Progenitor cell of endocrine pancreas (in vitro differentiated cells): ENCODE measurements around the gene MLIP. TPM values are rescaled to one million over a fixed set of nuclear protein-coding genes. Genes with fewer than 3 reads are reported as not detected.
A peak's percentile ranks its signal among the peaks of the same experiment; 100 is the strongest.
"Not testable (repeated sequence)": the region's sequence is repeated elsewhere in the genome, so short reads cannot be mapped to it uniquely, and the experiment has no call there.

ENCODE experiments used
- DNase-seq: peaks from one replicate; pipeline ENCODE4 v3.0.0; 2021; ENCODE audit warnings: low spot score; ENCODE audit not compliant: unreplicated experiment
- H3K27ac Mint-ChIP-seq: 2 replicates; pipeline ENCODE4 v1.8.0; 2021; ENCODE audit warnings: mild to moderate bottlenecking, moderate library complexity, mixed read lengths
- H3K27me3 Mint-ChIP-seq: 2 replicates; pipeline ENCODE4 v1.8.0; 2021; ENCODE audit warnings: mixed read lengths
- H3K36me3 Mint-ChIP-seq: 2 replicates; pipeline ENCODE4 v1.8.0; 2022; ENCODE audit warnings: mixed read lengths; ENCODE audit not compliant: insufficient read depth
- H3K4me1 Mint-ChIP-seq: 2 replicates; pipeline ENCODE4 v1.8.0; 2021; ENCODE audit warnings: low read depth, mixed read lengths
- H3K4me3 Mint-ChIP-seq: 2 replicates; pipeline ENCODE4 v1.8.0; 2021; ENCODE audit warnings: low read depth, mild to moderate bottlenecking, moderate library complexity, mixed read lengths
- H3K9me3 Mint-ChIP-seq: 2 replicates; pipeline ENCODE4 v1.8.0; 2021; ENCODE audit warnings: low read depth, mixed read lengths
- CTCF ChIP-seq: fragments of 200-600 bp; sonication (generic); IDR thresholded peaks from one replicate; pipeline ENCODE4 v1.5.0; 2021; ENCODE audit warnings: antibody characterized with exemption, mild to moderate bottlenecking; ENCODE audit not compliant: unreplicated experiment
- total RNA-seq: library from RNA; stranded (reverse); gene quantifications from 2 replicates; pipeline ENCODE4 v1.2.1, GENCODE V29; 2021

The MLIP gene
- total RNA-seq, 1 donor from 2014 or later, result not detected

GRCh38 chr6:54243699-54244098 is 132.5 kb downstream of the MLIP start:
- no peak for TF ChIP-seq CTCF
- no peak for DNase-seq
- H3K27ac Mint-ChIP-seq, result no peak overlapping the region

GRCh38 chr6:54244430-54244829 is 133.2 kb downstream of the MLIP start:
- H3K4me3 Mint-ChIP-seq, result no peak overlapping the region
- no peaks in the 10 kb centered on the region for H3K4me1 Mint-ChIP-seq
- no peaks in the 10 kb centered on the region for H3K27me3 Mint-ChIP-seq
- no peak for DNase-seq
- H3K36me3 Mint-ChIP-seq, result no peaks in the 10 kb centered on the region
- H3K9me3 Mint-ChIP-seq, result no peaks in the 10 kb centered on the region
- TF ChIP-seq CTCF, result peak; percentile 60
- H3K27ac Mint-ChIP-seq, result no peak overlapping the region

More at GRCh38 chr6:54243699-54244098, 132.5 kb downstream of the MLIP start:
- no peak overlapping the region for H3K4me3 Mint-ChIP-seq
- no peaks in the 10 kb centered on the region for H3K4me1 Mint-ChIP-seq
- H3K36me3 Mint-ChIP-seq, result no peaks in the 10 kb centered on the region
- no peaks in the 10 kb centered on the region for H3K27me3 Mint-ChIP-seq
- H3K9me3 Mint-ChIP-seq, result no peaks in the 10 kb centered on the region

- H3K27me3 Mint-ChIP-seq, result no peaks in the 10 kb centered on the region
- no peak for TF ChIP-seq CTCF
- no peak overlapping the region for H3K27ac Mint-ChIP-seq
- no peaks in the 10 kb centered on the region for H3K9me3 Mint-ChIP-seq
- no peak overlapping the region for H3K4me3 Mint-ChIP-seq
- no peaks in the 10 kb centered on the region for H3K4me1 Mint-ChIP-seq
- DNase-seq, result no peak
- no peaks in the 10 kb centered on the region for H3K36me3 Mint-ChIP-seq
Measured at GRCh38 chr6:54245265-54245664, 134.0 kb downstream of the MLIP start.

GRCh38 chr6:54248319-54248718 is 137.1 kb downstream of the MLIP start:
- TF ChIP-seq CTCF, result no peak
- Mint-ChIP-seq H3K27me3 (no peaks in the 10 kb centered on the region), H3K9me3 (no peaks in the 10 kb centered on the region), H3K4me1 (no peaks in the 10 kb centered on the region), H3K36me3 (no peaks in the 10 kb centered on the region), H3K4me3 (no peak overlapping the region), H3K27ac (no peak overlapping the region)
- no peak for DNase-seq

- no peak for DNase-seq
- no peak for TF ChIP-seq CTCF
- H3K27me3 Mint-ChIP-seq, result no peaks in the 10 kb centered on the region
- no peak overlapping the region for H3K4me3 Mint-ChIP-seq
- H3K9me3 Mint-ChIP-seq, result no peaks in the 10 kb centered on the region
- no peak overlapping the region for H3K27ac Mint-ChIP-seq
- no peaks in the 10 kb centered on the region for H3K36me3 Mint-ChIP-seq
- no peaks in the 10 kb centered on the region for H3K4me1 Mint-ChIP-seq
Measured at GRCh38 chr6:54248994-54249393, 137.8 kb downstream of the MLIP start.

GRCh38 chr6:54249812-54250211 is 138.6 kb downstream of the MLIP start:
- not testable (repeated sequence) for H3K36me3 Mint-ChIP-seq, H3K4me3 Mint-ChIP-seq, H3K27ac Mint-ChIP-seq, H3K27me3 Mint-ChIP-seq, H3K9me3 Mint-ChIP-seq, DNase-seq, H3K4me1 Mint-ChIP-seq
